CD4-positive, alpha-beta T cell treated with Interleukin-10 for 1 hour (primary cell): Measurements from ENCODE around the gene CASP12.
A peak's percentile ranks its signal among the peaks of the same experiment; 100 is the strongest.

Experiments
- DNase-seq: peaks from one replicate; pipeline ENCODE4 v3.0.0-alpha.2; 2020

CASP12 gene

GRCh38 chr11:104883342-104883741 lies 14.9 kb downstream of the CASP12 start:
- DNase-seq, result no peak

GRCh38 chr11:104881117-104881794 lies 17.0 kb downstream of the CASP12 start:
- DNase-seq, result no peak

GRCh38 chr11:104879514-104880190 lies 18.6 kb downstream of the CASP12 start:
- no peak for DNase-seq

GRCh38 chr11:104876861-104877431 lies 21.3 kb downstream of the CASP12 start:
- DNase-seq, result peak; percentile 40

- DNase-seq, result peak; percentile 25
Observed at GRCh38 chr11:104876324-104876723, 21.9 kb downstream of the CASP12 start.

GRCh38 chr11:104873252-104873651 lies 25.0 kb downstream of the CASP12 start:
- no peak for DNase-seq

GRCh38 chr11:104872393-104872792 lies 25.9 kb downstream of the CASP12 start:
- no peak for DNase-seq

GRCh38 chr11:104870910-104871309 lies 27.4 kb downstream of the CASP12 start:
- DNase-seq, result no peak

GRCh38 chr11:104866815-104867214 lies 31.4 kb downstream of the CASP12 start:
- DNase-seq, result no peak

GRCh38 chr11:104858882-104859775 lies 39.1 kb downstream of the CASP12 start:
- DNase-seq, result no peak

- DNase-seq, result no peak
Observed at GRCh38 chr11:104856607-104857006, 41.7 kb downstream of the CASP12 start.

GRCh38 chr11:104855965-104856364 lies 42.3 kb downstream of the CASP12 start:
- no peak for DNase-seq

- DNase-seq, result no peak
Observed at GRCh38 chr11:104853276-104853675, 45.0 kb downstream of the CASP12 start.

GRCh38 chr11:104852811-104853210 lies 45.4 kb downstream of the CASP12 start:
- no peak for DNase-seq

- DNase-seq, result no peak
Observed at GRCh38 chr11:104846216-104846615, 52.0 kb downstream of the CASP12 start.

GRCh38 chr11:104844451-104844850 lies 53.8 kb downstream of the CASP12 start:
- no peak for DNase-seq

- DNase-seq, result no peak
Observed at GRCh38 chr11:104843150-104843836, 55.0 kb downstream of the CASP12 start.

- DNase-seq, result no peak
Observed at GRCh38 chr11:104841973-104842525, 56.2 kb downstream of the CASP12 start.

GRCh38 chr11:104841185-104841584 lies 57.1 kb downstream of the CASP12 start:
- no peak for DNase-seq

- DNase-seq, result no peak
Observed at GRCh38 chr11:104837969-104838639, 60.2 kb downstream of the CASP12 start.

GRCh38 chr11:104836691-104837090 lies 61.6 kb downstream of the CASP12 start:
- no peak for DNase-seq
